Activated naive CD4-positive, alpha-beta T cell treated with anti-CD3 and anti-CD28 coated beads, Interleukin-2, amount 50 U/mL, for 16 hours (primary cell): ENCODE data around the gene EEPD1.

ENCODE experiments used
- DNase-seq: peaks from one replicate; pipeline ENCODE4 v3.0.0-alpha.2; 2020

The EEPD1 gene

GRCh38 chr7:36263095-36263484 is 110.0 kb downstream of the EEPD1 start:
- no peak for DNase-seq

- no peak for DNase-seq
These were observed 111.2 kb downstream of the EEPD1 start for GRCh38 chr7:36264123-36264801.

- DNase-seq, result no peak
These were observed 112.0 kb downstream of the EEPD1 start for GRCh38 chr7:36264913-36265516.

- DNase-seq, result no peak
These were observed 112.6 kb downstream of the EEPD1 start for GRCh38 chr7:36265680-36266079.

- no peak for DNase-seq
These were observed 113.1 kb downstream of the EEPD1 start for GRCh38 chr7:36266190-36266589.

GRCh38 chr7:36266683-36267082 is 113.6 kb downstream of the EEPD1 start:
- DNase-seq, result no peak

- no peak for DNase-seq
These were observed 119.1 kb downstream of the EEPD1 start for GRCh38 chr7:36272211-36272566.

- DNase-seq, result no peak
These were observed 119.7 kb downstream of the EEPD1 start for GRCh38 chr7:36272567-36273269.

- no peak for DNase-seq
These were observed 120.8 kb downstream of the EEPD1 start for GRCh38 chr7:36273836-36274235.

GRCh38 chr7:36275735-36276284 is 122.8 kb downstream of the EEPD1 start:
- DNase-seq, result no peak

GRCh38 chr7:36276428-36277248 is 123.6 kb downstream of the EEPD1 start:
- DNase-seq, result no peak

GRCh38 chr7:36277249-36277542 is 124.1 kb downstream of the EEPD1 start:
- DNase-seq, result no peak

GRCh38 chr7:36278069-36278619 is 125.1 kb downstream of the EEPD1 start:
- DNase-seq, result no peak

- no peak for DNase-seq
These were observed 125.6 kb downstream of the EEPD1 start for GRCh38 chr7:36278620-36279172.

- no peak for DNase-seq
These were observed 126.3 kb downstream of the EEPD1 start for GRCh38 chr7:36279200-36279925.

GRCh38 chr7:36279926-36280315 is 126.9 kb downstream of the EEPD1 start:
- no peak for DNase-seq

- no peak for DNase-seq
These were observed 128.1 kb downstream of the EEPD1 start for GRCh38 chr7:36280840-36281812.

- DNase-seq, result no peak
These were observed 129.1 kb downstream of the EEPD1 start for GRCh38 chr7:36281945-36282717.

- DNase-seq, result no peak
These were observed 130.1 kb downstream of the EEPD1 start for GRCh38 chr7:36283181-36283580.

GRCh38 chr7:36283711-36284130 is 130.7 kb downstream of the EEPD1 start:
- no peak for DNase-seq
